PC-9 (cell line): Measurements from ENCODE around the gene ASTE1. TPM values are rescaled to one million over a fixed set of nuclear protein-coding genes. Genes with fewer than 3 reads are reported as not detected.

Experiments used
- BruUV-seq: library from RNA; stranded (reverse); fragments of 400-500 nt; replicated peaks from 2 replicates; lab custom pipeline; 2021; lab: Mats Ljungman, UMichigan
- CTCF ChIA-PET: fragments of 300-600 bp; sonication (Branson Sonifier 250); formaldehyde crosslinking; loops from one replicate; lab custom pipeline; 2022; ENCODE audit warnings: antibody characterized with exemption; lab: Charles Lee
- POLR2A ChIA-PET: fragments of 300-600 bp; sonication (Branson Sonifier 250); formaldehyde crosslinking; loops from one replicate; lab custom pipeline; 2022; ENCODE audit warnings: antibody characterized with exemption; ENCODE audit not compliant: unreplicated experiment; lab: Charles Lee
- DNase-seq, 2 experiments: peaks; one replicate each; pipeline versions ENCODE4 v3.0.0 to v3.0.0-alpha.2; 2015 to 2022; ENCODE audit warnings: mixed read lengths in 1 of 2
- H2AFZ ChIP-seq: fragments of 200-600 bp; sonication (generic); 2 replicates; pipeline ENCODE4 v1.8.1; 2017; ENCODE audit warnings: antibody characterized with exemption
- H3F3A ChIP-seq: fragments of 200-600 bp; sonication (generic); 2 replicates; pipeline ENCODE4 v1.8.1; 2017; ENCODE audit warnings: antibody characterized with exemption, mild to moderate bottlenecking, low read depth; ENCODE audit not compliant: insufficient read depth
- H3K27ac ChIP-seq: fragments of 200-600 bp; sonication (generic); 2 replicates; pipeline ENCODE4 v1.6.1; 2016; ENCODE audit warnings: mixed run types
- H3K27me3 ChIP-seq: fragments of 200-600 bp; sonication (generic); 2 replicates; pipeline ENCODE4 v1.6.1; 2016; ENCODE audit warnings: low read depth, mixed run types; ENCODE audit not compliant: insufficient read depth
- H3K36me3 ChIP-seq: fragments of 200-600 bp; sonication (generic); 2 replicates; pipeline ENCODE4 v1.6.1; 2016; ENCODE audit warnings: low read depth, mixed run types
- H3K4me1 ChIP-seq: fragments of 200-600 bp; sonication (generic); replicated peaks from 2 replicates; pipeline ENCODE4 v1.6.1; 2016; ENCODE audit warnings: mixed run types; ENCODE audit not compliant: insufficient read depth
- H3K4me2 ChIP-seq: fragments of 200-600 bp; sonication (generic); 2 replicates; pipeline ENCODE4 v1.6.1; 2017; ENCODE audit warnings: mixed run types
- H3K4me3 ChIP-seq: fragments of 200-600 bp; sonication (generic); 2 replicates; pipeline ENCODE4 v1.6.1; 2016; ENCODE audit warnings: mixed run types
- H3K79me2 ChIP-seq: fragments of 200-600 bp; sonication (generic); 2 replicates; pipeline ENCODE4 v1.6.1; 2017; ENCODE audit warnings: low read depth, mixed run types
- H3K9me2 ChIP-seq: fragments of 200-600 bp; sonication (generic); 2 replicates; pipeline ENCODE4 v1.8.1; 2017; ENCODE audit warnings: mild to moderate bottlenecking; ENCODE audit not compliant: insufficient read depth
- H3K9me3 ChIP-seq: fragments of 200-600 bp; sonication (generic); 2 replicates; pipeline ENCODE4 v1.8.1; 2016; ENCODE audit warnings: low read depth; ENCODE audit not compliant: insufficient read depth
- H4K20me1 ChIP-seq: fragments of 200-600 bp; sonication (generic); 2 replicates; pipeline ENCODE4 v1.8.1; 2017; ENCODE audit not compliant: insufficient read depth
- EZH2 ChIP-seq: fragments of 200-600 bp; sonication (generic); IDR thresholded peaks from 2 replicates; pipeline ENCODE4 v1.8.0; 2017; ENCODE audit warnings: antibody characterized with exemption, low read depth
- intact Hi-C: fragments of 100-400 bp; cut with micrococcal nuclease; formaldehyde crosslinking; loops from one replicate; pipeline ENCODE4 v1.10.0; 2022; ENCODE audit not compliant: unreplicated experiment
- total RNA-seq: library from RNA; stranded (reverse); gene quantifications from 2 replicates; pipeline ENCODE4 v1.2.3, GENCODE V29; 2021
- TF ChIP-seq, protein P1 (sequence below): fragments of 200-600 bp; sonication (generic); conservative IDR thresholded peaks from 2 replicates; pipeline ENCODE4 v1.6.1; 2017; ENCODE audit warnings: mixed run types, antibody characterized with exemption, mild to moderate bottlenecking, moderate library complexity

Gene ASTE1
- total RNA-seq, 1 experiment from 2014 or later: 3.9 TPM

DNA sequence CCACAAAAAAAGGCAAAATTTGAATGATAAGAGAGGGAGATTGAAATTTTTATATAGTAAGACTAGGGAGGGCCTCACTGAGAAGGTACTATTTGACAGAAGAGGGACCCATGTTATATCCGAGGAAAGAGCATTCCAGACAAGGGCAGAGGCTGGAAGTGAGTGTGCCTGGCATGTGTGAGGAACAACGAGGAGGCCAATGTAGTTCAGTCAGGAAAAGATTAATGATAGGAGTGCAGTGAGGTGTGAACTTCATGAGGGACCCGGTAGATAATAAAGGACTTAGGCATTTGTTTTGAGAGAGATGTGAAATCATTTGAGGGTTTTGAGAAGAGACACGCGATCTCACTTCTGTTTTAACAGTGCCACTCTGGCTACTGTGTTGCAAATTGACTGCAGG, 36.3 kb downstream of the ASTE1 start:
- Histone ChIP-seq H3K4me3 (no peak overlapping the region), H3K36me3 (no peaks in the 10 kb centered on the region), H3K9me3 (no peaks in the 10 kb centered on the region), H3K4me1 (no peaks in the 10 kb centered on the region), H3K79me2 (no peaks in the 10 kb centered on the region), H3K27ac (no peak overlapping the region), H2AFZ (no peak overlapping the region), H4K20me1 (no peaks in the 10 kb centered on the region), H3K9me2 (no peaks in the 10 kb centered on the region; the same call in 1 of the 2 replicates), H3F3A (no peaks in the 10 kb centered on the region), H3K27me3 (no peaks in the 10 kb centered on the region), H3K4me2 (no peak overlapping the region)
- no peak for DNase-seq
- CTCF ChIA-PET: no interaction called here
- intact Hi-C loops: no loop called here
- TF ChIP-seq, protein P1, sequence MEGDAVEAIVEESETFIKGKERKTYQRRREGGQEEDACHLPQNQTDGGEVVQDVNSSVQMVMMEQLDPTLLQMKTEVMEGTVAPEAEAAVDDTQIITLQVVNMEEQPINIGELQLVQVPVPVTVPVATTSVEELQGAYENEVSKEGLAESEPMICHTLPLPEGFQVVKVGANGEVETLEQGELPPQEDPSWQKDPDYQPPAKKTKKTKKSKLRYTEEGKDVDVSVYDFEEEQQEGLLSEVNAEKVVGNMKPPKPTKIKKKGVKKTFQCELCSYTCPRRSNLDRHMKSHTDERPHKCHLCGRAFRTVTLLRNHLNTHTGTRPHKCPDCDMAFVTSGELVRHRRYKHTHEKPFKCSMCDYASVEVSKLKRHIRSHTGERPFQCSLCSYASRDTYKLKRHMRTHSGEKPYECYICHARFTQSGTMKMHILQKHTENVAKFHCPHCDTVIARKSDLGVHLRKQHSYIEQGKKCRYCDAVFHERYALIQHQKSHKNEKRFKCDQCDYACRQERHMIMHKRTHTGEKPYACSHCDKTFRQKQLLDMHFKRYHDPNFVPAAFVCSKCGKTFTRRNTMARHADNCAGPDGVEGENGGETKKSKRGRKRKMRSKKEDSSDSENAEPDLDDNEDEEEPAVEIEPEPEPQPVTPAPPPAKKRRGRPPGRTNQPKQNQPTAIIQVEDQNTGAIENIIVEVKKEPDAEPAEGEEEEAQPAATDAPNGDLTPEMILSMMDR: no peak
- no peak for TF ChIP-seq EZH2
- POLR2A ChIA-PET: no interaction called here
- BruUV-seq: no TSS peak

DNA sequence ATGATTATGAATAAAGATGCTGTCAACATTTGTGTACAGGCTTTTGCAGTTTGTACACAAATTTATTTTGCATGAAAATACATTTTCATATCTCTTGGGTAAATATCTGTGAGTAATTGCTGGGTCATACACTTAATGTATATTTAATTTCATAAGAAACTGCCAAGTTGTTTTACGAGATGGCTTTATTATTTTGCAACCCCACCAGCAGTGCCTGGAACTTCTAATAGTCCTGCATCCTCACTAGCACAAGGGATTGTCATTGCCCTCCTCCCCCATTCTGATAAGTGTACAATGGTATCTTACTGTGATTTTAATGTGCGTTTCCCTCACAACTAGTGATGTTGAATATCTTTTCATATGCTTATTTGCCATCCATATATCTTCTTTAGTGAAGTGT, 45.2 kb downstream of the ASTE1 start:
- Histone ChIP-seq H3K27ac (no peak overlapping the region), H3F3A (0 out of 2 replicates have a peak, but pooled peaks cover 4% of the 10 kb centered on the region), H3K27me3 (no peaks in the 10 kb centered on the region), H3K9me2 (no peaks in the 10 kb centered on the region; the same call in 1 of the 2 replicates), H4K20me1 (no peaks in the 10 kb centered on the region), H3K79me2 (no peaks in the 10 kb centered on the region; the same call in 1 of the 2 replicates), H3K36me3 (peaks cover 4% of the 10 kb centered on the region; the same call in 1 of the 2 replicates), H3K4me2 (no peak overlapping the region), H3K4me3 (no peak overlapping the region), H3K9me3 (no peaks in the 10 kb centered on the region), H3K4me1 (no peaks in the 10 kb centered on the region), H2AFZ (no peak overlapping the region)
- intact Hi-C loops: no loop called here
- no peak for DNase-seq
- BruUV-seq: no TSS peak
- ChIA-PET POLR2A (no interaction called here), CTCF (no interaction called here)
- TF ChIP-seq EZH2: no peak

GRCh38 chr3:130979117-130979516, 47.5 kb downstream of the ASTE1 start:
- no peaks in the 10 kb centered on the region; the same call in 1 of the 2 replicates for H3K36me3 ChIP-seq
- no peak overlapping the region for H3K27ac ChIP-seq
- no peaks in the 10 kb centered on the region for H4K20me1 ChIP-seq
- H3K9me3 ChIP-seq: no peaks in the 10 kb centered on the region
- no peak overlapping the region for H2AFZ ChIP-seq
- intact Hi-C loops: no loop called here
- no peak overlapping the region for H3K4me2 ChIP-seq
- 0 out of 2 replicates have a peak, but pooled peaks cover 4% of the 10 kb centered on the region for H3F3A ChIP-seq
- H3K9me2 ChIP-seq: no peaks in the 10 kb centered on the region
- TF ChIP-seq, protein P1: no peak
- no peak for TF ChIP-seq EZH2
- H3K27me3 ChIP-seq: no peaks in the 10 kb centered on the region
- DNase-seq: no peak
- BruUV-seq: no TSS peak
- H3K4me3 ChIP-seq: no peak overlapping the region
- CTCF ChIA-PET: no interaction called here
- no peaks in the 10 kb centered on the region for H3K4me1 ChIP-seq
- POLR2A ChIA-PET: no interaction called here
- no peaks in the 10 kb centered on the region for H3K79me2 ChIP-seq

DNA sequence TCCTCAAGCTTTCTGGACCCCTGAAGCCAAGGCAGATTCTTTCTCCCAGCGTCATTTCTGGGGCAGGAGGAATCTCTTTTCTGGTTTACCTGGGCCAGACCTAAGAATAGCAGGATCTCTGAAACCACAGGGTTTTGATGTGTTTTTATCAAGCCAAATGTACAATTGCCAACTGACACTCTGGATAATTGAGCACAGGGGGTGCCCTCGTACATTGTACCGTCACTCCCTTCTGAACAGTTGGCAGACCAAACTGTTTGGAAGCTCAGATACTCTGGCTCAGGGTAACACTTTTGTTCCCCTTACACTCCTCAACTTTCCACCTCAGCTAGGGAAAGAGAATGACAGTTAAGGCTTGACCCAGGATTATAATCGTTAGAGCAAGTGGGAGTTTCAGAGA, 49.9 kb downstream of the ASTE1 start:
- Histone ChIP-seq H4K20me1 (no peaks in the 10 kb centered on the region), H3K79me2 (no peaks in the 10 kb centered on the region), H3K36me3 (no peaks in the 10 kb centered on the region; the same call in 1 of the 2 replicates), H3K9me2 (no peaks in the 10 kb centered on the region), H3K27me3 (no peaks in the 10 kb centered on the region), H3F3A (no peaks in the 10 kb centered on the region), H2AFZ (no peak overlapping the region), H3K4me3 (no peak overlapping the region), H3K4me2 (no peak overlapping the region), H3K4me1 (no peaks in the 10 kb centered on the region), H3K27ac (no peak overlapping the region), H3K9me3 (no peaks in the 10 kb centered on the region)
- intact Hi-C loops: no loop called here
- TF ChIP-seq, protein P1: no peak
- no peak for TF ChIP-seq EZH2
- ChIA-PET POLR2A (no interaction called here), CTCF (no interaction called here)
- DNase-seq: no peak
- no TSS peak for BruUV-seq
